OCI-LY7 (cell line): ENCODE data around the gene COPS6. TPM values are rescaled to one million over a fixed set of nuclear protein-coding genes. Genes with fewer than 3 reads are reported as not detected.
A peak's percentile ranks its signal among the peaks of the same experiment; 100 is the strongest.

Experiments used
- BruUV-seq: library from RNA; stranded (reverse); fragments of 400-500 nt; replicated peaks from 2 replicates; lab custom pipeline; 2021; lab: Mats Ljungman, UMichigan
- CTCF ChIA-PET: fragments of 300-600 bp; sonication (Branson Sonifier 250); formaldehyde crosslinking; loops from one replicate; lab custom pipeline; 2022; ENCODE audit warnings: antibody characterized with exemption; ENCODE audit not compliant: unreplicated experiment; lab: Charles Lee
- POLR2A ChIA-PET: fragments of 300-600 bp; sonication (Branson Sonifier 250); formaldehyde crosslinking; loops from one replicate; lab custom pipeline; 2022; ENCODE audit warnings: antibody characterized with exemption; lab: Charles Lee
- DNase-seq: peaks from one replicate; pipeline ENCODE4 v3.0.0-alpha.2; 2015; ENCODE audit warnings: low spot score
- H2AFZ ChIP-seq: fragments of 200-600 bp; sonication (generic), shearing (Covaris generic); 2 replicates; pipeline ENCODE4 v1.6.1; 2014; ENCODE audit warnings: mild to moderate bottlenecking, antibody characterized with exemption, low read length, moderate library complexity
- H3K27ac ChIP-seq: fragments of 200-600 bp; sonication (generic); 2 replicates; pipeline ENCODE4 v1.5.1; 2014; ENCODE audit warnings: mixed run types, low read depth, mild to moderate bottlenecking, moderate library complexity, low read length, inconsistent platforms; ENCODE audit not compliant: poor library complexity, severe bottlenecking
- H3K36me3 ChIP-seq: fragments of 200-600 bp; sonication (generic); 2 replicates; pipeline ENCODE4 v1.6.1; 2014; ENCODE audit warnings: mild to moderate bottlenecking, antibody characterized with exemption, low read length, moderate library complexity, mixed read lengths; ENCODE audit not compliant: insufficient read depth
- H3K4me1 ChIP-seq: fragments of 200-600 bp; sonication (generic); 2 replicates; pipeline ENCODE4 v1.5.1; 2014; ENCODE audit warnings: mild to moderate bottlenecking, low read length; ENCODE audit not compliant: insufficient read depth, poor library complexity, severe bottlenecking
- H3K4me2 ChIP-seq: fragments of 200-600 bp; sonication (generic); 2 replicates; pipeline ENCODE4 v1.6.1; 2014; ENCODE audit warnings: mild to moderate bottlenecking, low read length
- H3K4me3 ChIP-seq: fragments of 200-600 bp; sonication (generic); 2 replicates; pipeline ENCODE4 v1.5.1; 2014; ENCODE audit warnings: mild to moderate bottlenecking, low read depth, low read length; ENCODE audit not compliant: poor library complexity, severe bottlenecking
- H3K79me2 ChIP-seq: fragments of 200-600 bp; sonication (generic); 2 replicates; pipeline ENCODE4 v1.6.1; 2016; ENCODE audit warnings: low read depth, mild to moderate bottlenecking, low read length, moderate library complexity, mixed read lengths; ENCODE audit not compliant: insufficient read depth
- H3K9me2 ChIP-seq: fragments of 200-600 bp; sonication (generic); 2 replicates; pipeline ENCODE4 v1.6.1; 2016; ENCODE audit warnings: mild to moderate bottlenecking, low read length, mixed read lengths; ENCODE audit not compliant: insufficient read depth
- H3K9me3 ChIP-seq: fragments of 200-600 bp; sonication (generic); 2 replicates; pipeline ENCODE4 v1.6.1; 2014; ENCODE audit warnings: mild to moderate bottlenecking, mixed run types, low read length, mixed read lengths
- H4K20me1 ChIP-seq: fragments of 200-600 bp; sonication (generic); 2 replicates; pipeline ENCODE4 v1.6.1; 2014; ENCODE audit warnings: mild to moderate bottlenecking, antibody characterized with exemption, low read length, moderate library complexity, mixed read lengths; ENCODE audit not compliant: insufficient read depth
- EZH2phosphoT487 ChIP-seq: fragments of 200-600 bp; sonication (generic); IDR thresholded peaks from 2 replicates; pipeline ENCODE4 v1.6.1; 2018; ENCODE audit warnings: low read depth, borderline replicate concordance, mild to moderate bottlenecking, mixed run types, antibody characterized with exemption, low read length, moderate library complexity, mixed read lengths
- intact Hi-C: fragments of 100-400 bp; cut with micrococcal nuclease; formaldehyde crosslinking; loops from one replicate; pipeline ENCODE4 v1.10.0; 2022; ENCODE audit not compliant: unreplicated experiment
- total RNA-seq, 2 experiments: library from RNA; depleted of rRNA in 1 of 2; stranded (reverse); fragments of >200 nt in 1 of 2; shearing (Covaris generic) in 1 of 2; gene quantifications; 2 replicates each; pipeline ENCODE4 v1.2.3, GENCODE V29; 2014 to 2022
- TF ChIP-seq, protein P1 (sequence below): fragments of 200-600 bp; sonication (generic); conservative IDR thresholded peaks from 2 replicates; pipeline ENCODE4 v1.5.1; 2014; ENCODE audit warnings: mild to moderate bottlenecking, antibody characterized with exemption, low read length, moderate library complexity, mixed read lengths

The COPS6 gene
- total RNA-seq, 2 experiments from 2014 or later = 57.6 to 96.0 TPM

DNA sequence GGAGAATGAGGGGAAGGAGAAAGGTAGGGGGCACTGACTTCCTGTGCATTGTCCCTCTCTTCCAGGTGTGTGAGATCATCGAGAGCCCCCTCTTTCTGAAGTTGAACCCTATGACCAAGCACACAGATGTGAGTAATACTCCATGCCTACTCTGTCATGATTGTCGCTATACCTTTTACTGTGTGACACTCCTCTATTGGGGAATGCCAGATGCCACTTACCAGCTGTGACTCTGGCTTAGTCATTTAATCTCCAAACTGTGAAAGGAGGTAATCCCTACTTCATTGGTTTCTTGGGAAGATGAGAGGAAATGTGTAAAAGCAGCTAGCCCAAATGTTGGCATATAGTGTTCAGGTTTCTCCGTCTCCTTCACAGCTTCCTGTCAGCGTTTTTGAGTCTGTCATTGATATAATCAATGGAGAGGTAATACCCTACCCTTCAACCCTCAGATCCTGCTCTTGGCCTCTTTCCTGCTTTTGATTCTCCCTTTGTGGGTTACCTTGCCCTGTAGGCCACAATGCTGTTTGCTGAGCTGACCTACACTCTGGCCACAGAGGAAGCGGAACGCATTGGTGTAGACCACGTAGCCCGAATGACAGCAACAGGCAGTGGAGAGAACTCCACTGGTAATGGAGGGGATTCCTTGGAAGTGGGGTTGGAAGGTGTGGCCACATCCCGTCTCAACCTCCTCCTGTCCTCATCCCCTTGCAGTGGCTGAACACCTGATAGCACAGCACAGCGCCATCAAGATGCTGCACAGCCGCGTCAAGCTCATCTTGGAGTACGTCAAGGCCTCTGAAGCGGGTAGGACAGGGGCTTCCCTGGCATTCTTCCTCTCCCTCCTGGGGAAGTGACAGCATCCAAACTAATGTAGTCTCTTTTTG lies 2.0 kb downstream of the COPS6 start:
- Histone ChIP-seq H3K36me3 (peaks cover 56% of the 10 kb centered on the region), H2AFZ (no peak overlapping the region), H3K27ac (peak overlapping the region; percentile 16), H3K79me2 (peaks cover 11% of the 10 kb centered on the region; the same call in 1 of the 2 replicates), H3K9me3 (no peaks in the 10 kb centered on the region), H3K4me2 (peak overlapping the region; percentile 6; the same call in 1 of the 2 replicates), H4K20me1 (0 out of 2 replicates have a peak, but pooled peaks cover 5% of the 10 kb centered on the region), H3K9me2 (no peaks in the 10 kb centered on the region), H3K4me1 (peaks cover 24% of the 10 kb centered on the region), H3K4me3 (no peak overlapping the region)
- intact Hi-C loops = no loop called here
- no peak for DNase-seq
- CTCF ChIA-PET = no interaction called here
- TF ChIP-seq EZH2phosphoT487 = no peak
- TF ChIP-seq, protein P1, sequence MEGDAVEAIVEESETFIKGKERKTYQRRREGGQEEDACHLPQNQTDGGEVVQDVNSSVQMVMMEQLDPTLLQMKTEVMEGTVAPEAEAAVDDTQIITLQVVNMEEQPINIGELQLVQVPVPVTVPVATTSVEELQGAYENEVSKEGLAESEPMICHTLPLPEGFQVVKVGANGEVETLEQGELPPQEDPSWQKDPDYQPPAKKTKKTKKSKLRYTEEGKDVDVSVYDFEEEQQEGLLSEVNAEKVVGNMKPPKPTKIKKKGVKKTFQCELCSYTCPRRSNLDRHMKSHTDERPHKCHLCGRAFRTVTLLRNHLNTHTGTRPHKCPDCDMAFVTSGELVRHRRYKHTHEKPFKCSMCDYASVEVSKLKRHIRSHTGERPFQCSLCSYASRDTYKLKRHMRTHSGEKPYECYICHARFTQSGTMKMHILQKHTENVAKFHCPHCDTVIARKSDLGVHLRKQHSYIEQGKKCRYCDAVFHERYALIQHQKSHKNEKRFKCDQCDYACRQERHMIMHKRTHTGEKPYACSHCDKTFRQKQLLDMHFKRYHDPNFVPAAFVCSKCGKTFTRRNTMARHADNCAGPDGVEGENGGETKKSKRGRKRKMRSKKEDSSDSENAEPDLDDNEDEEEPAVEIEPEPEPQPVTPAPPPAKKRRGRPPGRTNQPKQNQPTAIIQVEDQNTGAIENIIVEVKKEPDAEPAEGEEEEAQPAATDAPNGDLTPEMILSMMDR = no peak
- POLR2A ChIA-PET = interaction anchor here (0.5 to 2.1 kb wide), 2 partner anchors 12 to 308 kb away, joined by 3 to 13 read pairs; partner anchors contain the start of gene AP4M1
- BruUV-seq = no TSS peak

DNA sequence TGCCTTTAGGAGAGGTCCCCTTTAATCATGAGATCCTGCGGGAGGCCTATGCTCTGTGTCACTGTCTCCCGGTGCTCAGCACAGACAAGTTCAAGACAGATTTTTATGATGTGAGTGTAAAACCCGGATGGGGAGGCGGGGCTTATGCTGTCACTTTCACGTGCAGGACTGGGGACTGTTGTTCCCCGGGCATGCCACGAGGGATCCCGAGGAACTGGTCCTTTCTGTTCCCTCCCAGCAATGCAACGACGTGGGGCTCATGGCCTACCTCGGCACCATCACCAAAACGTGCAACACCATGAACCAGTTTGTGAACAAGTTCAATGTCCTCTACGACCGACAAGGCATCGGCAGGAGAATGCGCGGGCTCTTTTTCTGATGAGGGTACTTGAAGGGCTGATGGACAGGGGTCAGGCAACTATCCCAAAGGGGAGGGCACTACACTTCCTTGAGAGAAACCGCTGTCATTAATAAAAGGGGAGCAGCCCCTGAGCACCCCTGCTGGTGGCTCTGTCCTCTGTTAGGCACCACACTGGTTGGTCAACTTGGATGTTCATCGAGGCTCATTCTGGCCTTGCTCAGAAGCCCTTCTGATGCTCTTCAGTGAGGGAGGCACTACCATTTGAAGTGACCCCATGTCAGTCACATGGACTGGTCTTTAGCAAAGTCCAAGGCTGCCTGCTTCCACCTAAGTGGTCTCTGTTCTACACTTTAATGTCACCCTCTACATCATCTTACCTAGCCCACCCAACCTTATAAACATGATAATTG lies 2.8 kb downstream of the COPS6 start:
- Histone ChIP-seq H3K27ac (no peak overlapping the region), H3K4me1 (peaks cover 24% of the 10 kb centered on the region), H3K4me2 (no peak overlapping the region), H3K9me2 (no peaks in the 10 kb centered on the region), H3K36me3 (peaks cover 64% of the 10 kb centered on the region), H3K4me3 (no peak overlapping the region), H2AFZ (no peak overlapping the region), H3K9me3 (no peaks in the 10 kb centered on the region), H3K79me2 (peaks cover 11% of the 10 kb centered on the region; the same call in 1 of the 2 replicates), H4K20me1 (0 out of 2 replicates have a peak, but pooled peaks cover 5% of the 10 kb centered on the region)
- POLR2A ChIA-PET = interaction anchor here (2.1 kb wide), 1 partner anchor 11 kb away, joined by 13 read pairs; the partner anchor contains the start of gene AP4M1
- intact Hi-C loops = no loop called here
- BruUV-seq = TSS peak; percentile 88
- CTCF ChIA-PET = no interaction called here
- DNase-seq = peak; percentile 36
- TF ChIP-seq EZH2phosphoT487 = no peak
- TF ChIP-seq, protein P1 = 0 out of 2 replicates have a peak, but pooled peaks have one; percentile 45
